GM19351 (cell line): ENCODE measurements around the gene NRN1L.
A peak's percentile ranks its signal among the peaks of the same experiment; 100 is the strongest.
"Not testable (repeated sequence)": the region's sequence is repeated elsewhere in the genome, so short reads cannot be mapped to it uniquely, and the experiment has no call there.

Source experiments
- ATAC-seq: cut with Tn5 transposase; IDR thresholded peaks from one replicate; pipeline ENCODE4 v1.9.1; 2021; ENCODE audit warnings: mild to moderate bottlenecking, moderate library complexity; ENCODE audit not compliant: unreplicated experiment

The NRN1L gene

GRCh38 chr16:67884684-67885083, at the start of gene NRN1L:
TSS of gene NRN1L (plus strand) at chr16:67884885. CDS start at chr16:67884904, 19 bp downstream.
- no peak for ATAC-seq

DNA sequence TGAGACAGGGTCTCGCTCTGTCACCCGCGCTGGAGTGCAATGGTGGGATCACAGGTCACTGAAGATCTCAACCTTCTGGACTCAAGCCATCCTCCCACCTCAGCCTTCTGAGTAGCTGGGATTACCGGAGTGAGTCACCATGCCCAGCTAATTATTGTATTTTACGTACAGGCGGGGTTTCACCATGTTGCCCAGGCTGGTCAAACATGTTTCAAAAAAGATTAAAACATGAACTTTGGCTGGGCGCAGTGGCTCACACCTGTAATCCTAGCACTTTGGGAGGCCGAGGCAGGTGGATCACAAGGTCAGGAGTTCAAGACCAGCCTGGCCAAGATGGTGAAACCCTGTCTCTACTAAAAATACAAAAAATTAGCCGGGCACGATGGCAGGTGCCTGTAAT, 47.5 kb upstream of the NRN1L start:
- not testable (repeated sequence) for ATAC-seq

DNA sequence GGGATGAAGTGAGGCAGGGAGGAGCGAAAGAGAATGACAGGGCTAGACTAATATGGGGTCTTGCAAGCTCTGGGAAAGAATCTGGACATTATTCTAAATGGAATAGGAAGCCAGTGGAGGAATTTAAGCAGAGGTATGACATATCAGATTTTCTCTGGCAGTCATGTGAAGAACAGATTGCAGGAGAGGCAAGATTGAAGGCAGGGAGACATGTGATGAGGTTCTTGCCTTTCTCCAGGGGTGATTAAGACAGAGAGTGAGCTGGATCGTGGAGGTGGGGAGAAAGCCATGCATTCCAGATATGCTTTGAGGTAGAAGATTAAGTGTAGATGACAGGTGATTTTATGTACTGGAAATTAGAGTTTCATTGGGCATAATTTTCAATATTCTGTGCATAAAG, 46.9 kb upstream of the NRN1L start:
- no peak for ATAC-seq

GRCh38 chr16:67841198-67841815, 43.4 kb upstream of the NRN1L start:
- no peak for ATAC-seq

DNA sequence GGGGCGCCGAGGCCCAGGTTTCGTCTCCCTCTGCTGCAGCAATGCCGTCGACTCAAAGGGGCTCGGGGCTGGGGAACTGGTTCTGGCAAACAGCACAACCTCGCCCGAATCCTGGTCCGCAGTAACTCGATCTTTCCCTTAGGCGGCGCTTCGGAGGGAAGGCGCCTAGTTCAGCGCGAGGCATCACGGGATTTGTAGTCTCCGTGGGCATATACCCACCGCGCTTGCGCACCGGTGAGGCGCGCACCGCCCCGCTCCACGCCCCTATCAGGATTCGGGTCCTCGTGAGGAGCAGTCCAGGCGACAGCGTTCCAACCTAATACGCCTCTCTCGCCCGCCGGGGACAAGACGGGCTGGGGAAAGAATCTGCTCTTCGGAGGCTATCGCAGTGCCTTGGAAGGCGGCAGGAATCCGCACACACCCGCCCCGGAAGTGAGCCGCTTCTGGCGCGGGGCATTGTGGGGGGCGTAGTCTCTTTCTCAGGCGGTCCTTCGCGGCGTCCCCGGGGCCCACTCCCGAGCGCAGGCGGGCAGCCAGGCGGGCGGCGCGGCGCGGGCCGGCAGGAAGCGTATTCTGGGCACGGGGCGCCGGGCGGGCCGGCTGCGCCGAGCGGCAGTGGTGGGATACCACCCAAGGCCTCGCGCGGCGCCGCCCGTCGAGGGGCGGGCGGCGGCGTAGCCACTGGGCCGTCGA, 42.7 kb upstream of the NRN1L start, which contains the start of gene THAP11:
THAP11 (plus strand) TSS at position 505 of the 693 bp plus-strand sequence. CDS start 235 bp downstream, outside the sequence.
- ATAC-seq, result peak; percentile 42

DNA sequence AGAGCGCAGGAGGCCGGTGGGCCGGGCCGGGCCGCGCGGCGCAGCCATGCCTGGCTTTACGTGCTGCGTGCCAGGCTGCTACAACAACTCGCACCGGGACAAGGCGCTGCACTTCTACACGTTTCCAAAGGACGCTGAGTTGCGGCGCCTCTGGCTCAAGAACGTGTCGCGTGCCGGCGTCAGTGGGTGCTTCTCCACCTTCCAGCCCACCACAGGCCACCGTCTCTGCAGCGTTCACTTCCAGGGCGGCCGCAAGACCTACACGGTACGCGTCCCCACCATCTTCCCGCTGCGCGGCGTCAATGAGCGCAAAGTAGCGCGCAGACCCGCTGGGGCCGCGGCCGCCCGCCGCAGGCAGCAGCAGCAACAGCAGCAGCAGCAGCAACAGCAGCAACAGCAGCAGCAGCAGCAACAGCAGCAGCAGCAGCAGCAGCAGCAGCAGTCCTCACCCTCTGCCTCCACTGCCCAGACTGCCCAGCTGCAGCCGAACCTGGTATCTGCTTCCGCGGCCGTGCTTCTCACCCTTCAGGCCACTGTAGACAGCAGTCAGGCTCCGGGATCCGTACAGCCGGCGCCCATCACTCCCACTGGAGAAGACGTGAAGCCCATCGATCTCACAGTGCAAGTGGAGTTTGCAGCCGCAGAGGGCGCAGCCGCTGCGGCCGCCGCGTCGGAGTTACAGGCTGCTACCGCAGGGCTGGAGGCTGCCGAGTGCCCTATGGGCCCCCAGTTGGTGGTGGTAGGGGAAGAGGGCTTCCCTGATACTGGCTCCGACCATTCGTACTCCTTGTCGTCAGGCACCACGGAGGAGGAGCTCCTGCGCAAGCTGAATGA, 42.0 kb upstream of the NRN1L start:
- ATAC-seq, result peak; percentile 7

DNA sequence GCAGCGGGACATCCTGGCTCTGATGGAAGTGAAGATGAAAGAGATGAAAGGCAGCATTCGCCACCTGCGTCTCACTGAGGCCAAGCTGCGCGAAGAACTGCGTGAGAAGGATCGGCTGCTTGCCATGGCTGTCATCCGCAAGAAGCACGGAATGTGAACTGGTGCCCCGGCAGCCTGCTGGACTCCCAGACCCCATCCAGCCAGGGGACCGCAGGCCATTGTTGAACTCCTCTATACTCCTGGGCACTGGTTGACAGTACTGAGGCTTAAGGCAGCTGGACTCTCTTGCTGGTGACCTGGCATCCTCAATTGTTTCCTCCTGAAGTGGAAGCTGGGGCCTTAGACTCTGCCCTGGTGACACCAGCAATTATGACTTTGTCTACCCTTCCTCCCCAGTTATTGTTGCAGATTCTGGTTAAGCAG, 41.3 kb upstream of the NRN1L start:
- ATAC-seq, result no peak

- no peak for ATAC-seq
Measured at GRCh38 chr16:67844497-67844896, 40.2 kb upstream of the NRN1L start.

GRCh38 chr16:67845291-67846062, 39.2 kb upstream of the NRN1L start:
- ATAC-seq, result no peak

- no peak for ATAC-seq
Measured at GRCh38 chr16:67846063-67846319, 38.7 kb upstream of the NRN1L start.

- peak; percentile 54 for ATAC-seq
Measured at GRCh38 chr16:67846320-67847063, 38.2 kb upstream of the NRN1L start, which contains the start of gene NUTF2. TSS of gene NUTF2 (plus strand) at chr16:67846933. CDS start at chr16:67865131, 18,198 bp downstream.

DNA sequence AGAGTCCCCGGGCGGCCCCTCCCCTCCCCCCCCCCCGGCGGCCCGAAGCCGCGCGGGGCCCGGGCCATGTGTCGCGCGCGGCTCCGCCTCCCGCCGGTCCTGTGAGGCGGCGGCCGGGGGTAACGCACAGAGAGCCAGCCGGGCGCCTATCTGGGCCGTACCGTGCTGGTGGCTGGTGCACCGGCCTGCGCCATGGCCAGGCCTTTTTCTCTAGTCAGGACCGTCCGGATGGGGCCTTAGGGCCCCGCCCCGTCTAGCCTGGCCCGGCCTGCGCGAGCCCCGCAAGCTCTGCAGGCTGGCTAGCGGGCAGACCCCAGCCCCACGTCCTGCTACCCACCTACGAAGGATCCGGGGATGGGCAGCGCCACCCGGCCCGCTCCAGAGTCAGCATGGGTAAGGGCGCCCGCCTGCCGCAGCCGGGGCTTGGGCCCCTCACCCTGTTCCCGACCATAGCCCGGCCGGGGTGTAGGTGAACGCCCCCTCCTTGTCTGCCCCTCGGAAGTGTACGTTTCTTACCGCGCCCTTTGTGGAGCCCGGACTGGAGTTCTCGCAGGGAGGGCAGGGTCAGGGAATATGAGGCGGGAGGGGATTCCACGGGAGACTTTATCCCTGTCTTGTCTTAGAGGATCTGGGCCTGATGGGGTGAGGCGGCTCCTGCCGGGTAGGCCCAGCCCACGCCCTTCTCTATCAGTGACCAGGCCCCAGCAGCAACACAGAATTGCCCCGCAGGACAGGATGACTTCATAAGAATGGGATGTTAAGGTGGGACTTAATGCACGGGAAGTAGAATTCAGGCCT, 37.4 kb upstream of the NRN1L start, which contains the start of gene CENPT:
CENPT (minus strand) TSS at position 630 of the 798 bp plus-strand sequence. CDS start 13,834 bp downstream, outside the sequence.
- ATAC-seq, result peak; percentile 39

DNA sequence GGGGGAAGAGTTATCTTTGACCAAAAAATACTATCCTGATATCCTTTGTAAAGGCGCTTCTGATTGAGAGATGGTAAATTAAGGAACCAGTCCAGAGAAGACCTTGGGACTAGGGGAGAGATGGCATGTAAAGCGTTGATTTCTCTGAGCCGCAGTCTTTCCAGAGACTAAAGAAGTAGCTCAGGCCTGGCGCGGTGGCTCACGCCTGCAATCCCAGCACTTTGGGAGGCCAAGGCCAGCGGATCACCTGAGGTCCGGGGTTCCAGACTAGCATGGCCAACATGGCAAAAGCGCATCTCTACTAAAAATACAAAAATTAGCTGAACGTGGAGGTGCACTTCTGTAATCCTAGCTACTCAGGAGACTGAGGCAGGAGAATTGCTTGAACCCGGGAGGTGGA, 36.6 kb upstream of the NRN1L start:
- no peak for ATAC-seq

DNA sequence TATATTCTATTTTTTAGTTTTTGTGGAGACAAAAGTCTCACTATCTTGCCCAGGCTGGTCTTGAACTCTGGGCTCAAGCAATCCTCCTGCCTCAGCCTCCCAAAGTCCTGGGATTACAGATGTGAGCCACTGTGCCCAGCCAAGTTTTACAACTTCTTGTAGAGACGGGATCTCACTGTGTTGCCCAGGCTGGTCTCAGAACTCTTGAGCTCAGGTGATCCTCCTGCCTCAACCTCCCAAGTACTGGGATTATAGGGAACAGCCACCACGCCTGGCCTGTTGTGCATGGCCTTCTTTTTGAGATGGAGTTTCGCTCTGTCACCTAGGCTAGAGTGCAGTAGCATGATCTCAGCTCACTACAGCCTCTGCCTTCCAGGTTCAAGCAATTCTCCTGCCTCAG, 31.0 kb upstream of the NRN1L start:
- ATAC-seq, result no peak

DNA sequence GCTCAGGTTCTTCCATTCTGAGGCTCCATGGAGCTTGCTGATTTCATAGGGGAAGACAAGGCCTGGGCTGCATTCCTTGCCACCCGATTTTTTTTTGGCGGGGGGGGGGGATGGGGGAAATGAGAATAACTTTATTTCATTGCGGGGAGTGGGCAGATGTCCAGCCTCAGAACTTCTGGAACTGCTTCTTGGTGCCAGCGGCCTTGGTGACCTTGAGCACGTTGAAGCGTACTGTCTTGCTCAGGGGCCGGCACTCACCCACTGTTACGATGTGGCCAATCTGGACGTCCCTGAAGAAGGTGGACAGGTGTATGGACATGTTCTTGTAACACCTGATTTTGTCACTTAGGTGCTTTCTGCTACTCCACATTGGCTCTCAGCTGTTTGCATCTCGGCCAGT, 28.9 kb upstream of the NRN1L start:
- ATAC-seq, result no peak

- no peak for ATAC-seq
Measured at GRCh38 chr16:67856927-67857546, 27.6 kb upstream of the NRN1L start.

- ATAC-seq, result no peak
Measured at GRCh38 chr16:67857547-67858233, 27.0 kb upstream of the NRN1L start.

DNA sequence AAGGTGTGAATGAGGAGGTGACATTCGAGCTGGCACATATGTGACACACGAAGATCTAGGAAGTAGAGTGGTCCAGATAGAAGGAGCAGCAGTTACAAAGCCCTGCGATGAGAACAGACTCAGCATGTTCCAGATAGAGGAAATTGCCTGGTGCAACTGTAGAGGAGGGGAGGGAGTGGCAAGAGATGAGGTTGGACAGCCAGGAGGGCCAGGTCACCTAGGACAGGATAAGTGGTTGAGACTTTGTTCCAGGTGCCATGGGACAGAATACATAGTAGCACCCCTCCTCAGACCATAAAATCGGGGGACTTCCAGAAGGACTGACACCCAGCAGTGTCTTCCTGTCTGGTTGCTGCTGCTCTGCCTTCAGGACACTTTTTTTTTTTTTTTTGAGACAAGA, 26.2 kb upstream of the NRN1L start:
- ATAC-seq, result no peak
